HG03571 (cell line): ENCODE data around the gene TAAR1.
"Not testable (repeated sequence)": the region's sequence is repeated elsewhere in the genome, so short reads cannot be mapped to it uniquely, and the experiment has no call there.

Experiments
- ATAC-seq: cut with Tn5 transposase; IDR thresholded peaks from one replicate; pipeline ENCODE4 v1.9.1; 2021; ENCODE audit not compliant: unreplicated experiment

TAAR1 gene

GRCh38 chr6:132600900-132601299, 58.1 kb downstream of the TAAR1 start:
- not testable (repeated sequence) for ATAC-seq

DNA sequence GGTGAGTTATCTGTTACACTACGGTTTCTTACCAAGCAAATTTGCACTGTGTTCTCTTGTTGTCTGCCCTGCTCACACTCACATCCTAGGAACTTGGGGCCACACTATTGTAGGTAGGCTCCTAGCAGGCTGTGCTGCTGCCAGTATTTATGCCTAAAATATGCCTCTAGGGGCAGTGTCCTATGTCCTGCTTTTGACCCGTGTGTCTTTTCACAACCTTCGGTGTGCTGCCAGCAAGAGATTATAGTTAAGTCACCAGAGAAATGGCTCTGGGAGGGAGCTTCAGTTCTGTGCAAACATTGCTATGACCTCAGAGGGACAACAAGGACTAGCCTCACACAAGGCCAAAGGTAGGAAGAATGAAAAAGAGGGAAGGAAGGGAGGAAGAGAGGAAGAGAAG, 60.5 kb downstream of the TAAR1 start:
- peak; percentile 76 for ATAC-seq

DNA sequence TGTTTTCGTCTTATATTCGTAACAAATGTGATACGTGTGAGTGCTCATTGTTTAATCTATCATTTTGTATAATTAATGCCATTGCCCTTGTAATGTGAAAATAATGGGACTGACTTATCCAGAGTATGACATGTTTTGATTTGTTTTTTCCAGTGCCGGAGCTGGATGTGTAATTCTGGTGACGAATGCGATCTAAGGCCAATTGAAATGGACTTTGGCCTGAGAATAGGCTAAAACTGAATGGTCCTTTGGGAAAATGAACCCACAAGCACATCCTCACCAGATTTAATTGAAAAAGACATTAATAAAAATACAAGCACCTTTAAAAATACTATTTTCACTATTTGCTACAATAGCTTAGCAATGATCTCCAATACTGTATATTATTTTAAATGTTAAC, 62.8 kb downstream of the TAAR1 start:
- no peak for ATAC-seq
